H1 (cell line): ENCODE results near the gene FLT3. TPM values are rescaled to one million over a fixed set of nuclear protein-coding genes. Genes with fewer than 3 reads are reported as not detected.

Experiments
- CTCF ChIA-PET: fragments of 300-600 bp; sonication (Branson Sonifier 250); formaldehyde crosslinking; loops from one replicate; lab custom pipeline; 2021; ENCODE audit not compliant: partially characterized antibody; lab: Charles Lee
- POLR2A ChIA-PET: fragments of 300-600 bp; sonication (Branson Sonifier 250); formaldehyde crosslinking; loops from one replicate; lab custom pipeline; 2021; ENCODE audit warnings: inconsistent platforms; ENCODE audit not compliant: partially characterized antibody; lab: Charles Lee
- DNase-seq, 2 experiments: peaks; one replicate each; pipeline versions ENCODE4 v3.0.0 to v3.0.0-alpha.2; 2010 to 2022; ENCODE audit warnings: low spot score in 2 of 2, low read depth in 1 of 2, mixed read lengths in 1 of 2
- FAIRE-seq: peaks from 2 replicates; lab custom pipeline; 2011; peaks lifted over from hg19 to GRCh38; lab: Jason Lieb, UNC
- H2AFZ ChIP-seq: 2 replicates; pipeline ENCODE4 v1.8.1; 2012; ENCODE audit warnings: low read length, inconsistent platforms
- H2AK5ac ChIP-seq: 2 replicates; pipeline ENCODE4 v1.6.1; 2013; ENCODE audit warnings: low read depth, low read length
- H2BK120ac ChIP-seq: replicated peaks from 2 replicates; pipeline ENCODE3; 2013; ENCODE audit warnings: low read depth, low read length, inconsistent platforms
- H2BK12ac ChIP-seq: 2 replicates; pipeline ENCODE4 v1.6.1; 2013; ENCODE audit warnings: low read depth, low read length
- H2BK15ac ChIP-seq: 2 replicates; pipeline ENCODE4 v1.6.1; 2013; ENCODE audit warnings: low read length
- H2BK20ac ChIP-seq: 2 replicates; pipeline ENCODE4 v1.6.1; 2013; ENCODE audit warnings: low read length
- H2BK5ac ChIP-seq: 2 replicates; pipeline ENCODE4 v1.6.1; 2013; ENCODE audit warnings: low read depth, low read length
- H3K14ac ChIP-seq: 2 replicates; pipeline ENCODE4 v1.6.1; 2013; ENCODE audit warnings: inconsistent platforms; ENCODE audit not compliant: insufficient read length
- H3K18ac ChIP-seq: 2 replicates; pipeline ENCODE4 v1.6.1; 2013; ENCODE audit warnings: low read length; ENCODE audit errors: extremely low read depth
- H3K23ac ChIP-seq: 2 replicates; pipeline ENCODE4 v1.6.1; 2013; ENCODE audit warnings: inconsistent platforms; ENCODE audit not compliant: insufficient read length
- H3K23me2 ChIP-seq: 2 replicates; pipeline ENCODE4 v1.6.1; 2013; ENCODE audit warnings: low read depth, low read length
- H3K27ac ChIP-seq: 2 replicates; pipeline ENCODE4 v1.6.1; 2011; ENCODE audit warnings: low read depth, low read length, inconsistent platforms
- H3K27me3 ChIP-seq, 4 experiments: replicated peaks in 1 of 4; 1 replicate in 1 of 4; 2 replicates in 3 of 4; pipeline versions ENCODE4 v1.6.1 to v1.8.1; 2011 to 2013; ENCODE audit warnings: low read length in 3 of 4, mild to moderate bottlenecking in 3 of 4, inconsistent platforms in 2 of 4, mixed read lengths in 2 of 4, moderate library complexity in 1 of 4; ENCODE audit not compliant: control insufficient read depth in 3 of 4, insufficient read depth in 3 of 4; ENCODE audit errors: extremely low read depth in 1 of 4
- H3K36me3 ChIP-seq, 4 experiments: 2 replicates each; pipeline versions ENCODE4 v1.6.1 to v1.8.1; 2011 to 2013; ENCODE audit warnings: mild to moderate bottlenecking in 4 of 4, low read length in 3 of 4, moderate library complexity in 2 of 4, control low read depth in 1 of 4, inconsistent platforms in 1 of 4; ENCODE audit not compliant: insufficient read depth in 4 of 4, control insufficient read depth in 2 of 4
- H3K4ac ChIP-seq: replicated peaks from 2 replicates; pipeline ENCODE3; 2013; ENCODE audit warnings: low read length, low read depth, mixed read lengths, inconsistent platforms; ENCODE audit not compliant: insufficient read length
- H3K4me1 ChIP-seq, 4 experiments: replicated peaks in 1 of 4; 1 replicate in 1 of 4; 2 replicates in 3 of 4; pipeline versions ENCODE4 v1.6.1 to v1.8.1; 2011 to 2013; ENCODE audit warnings: low read length in 3 of 4, inconsistent platforms in 2 of 4, mixed read lengths in 1 of 4; ENCODE audit not compliant: insufficient read depth in 4 of 4, control insufficient read depth in 3 of 4
- H3K4me2 ChIP-seq, 2 experiments: 2 replicates each; pipeline versions ENCODE4 v1.6.1 to v1.8.1; 2011 to 2013; ENCODE audit warnings: low read depth in 2 of 2, low read length in 2 of 2, control low read depth in 1 of 2, inconsistent platforms in 1 of 2, mild to moderate bottlenecking in 1 of 2; ENCODE audit not compliant: insufficient read depth in 1 of 2
- H3K4me3 ChIP-seq, 4 experiments: fragments of 200-600, 300-600 bp in 1 of 4; sonication (generic), shearing (Covaris generic), sonication (Bioruptor Twin) in 1 of 4; 2 replicates each; pipeline versions ENCODE4 v1.5.1 to v1.8.1; 2011 to 2016; ENCODE audit warnings: low read length in 4 of 4, low read depth in 3 of 4, control low read depth in 2 of 4, inconsistent platforms in 2 of 4, mild to moderate bottlenecking in 2 of 4, mixed read lengths in 1 of 4, moderate library complexity in 1 of 4; ENCODE audit not compliant: insufficient read depth in 2 of 4; ENCODE audit errors: extremely low read depth in 1 of 4
- H3K56ac ChIP-seq: replicated peaks from 2 replicates; pipeline ENCODE3; 2013; ENCODE audit warnings: low read depth, mild to moderate bottlenecking, mixed read lengths, low read length, inconsistent platforms; ENCODE audit not compliant: insufficient read length
- H3K79me1 ChIP-seq: 2 replicates; pipeline ENCODE4 v1.6.1; 2013; ENCODE audit warnings: low read depth, low read length, control low read depth
- H3K79me2 ChIP-seq, 2 experiments: 2 replicates each; pipeline versions ENCODE4 v1.6.1 to v1.8.1; 2012 to 2013; ENCODE audit warnings: low read length in 2 of 2, mild to moderate bottlenecking in 2 of 2, inconsistent platforms in 1 of 2; ENCODE audit not compliant: insufficient read depth in 2 of 2, control insufficient read depth in 1 of 2
- H3K9ac ChIP-seq, 4 experiments: replicated peaks in 1 of 4; 1 replicate in 1 of 4; 2 replicates in 3 of 4; pipeline versions ENCODE4 v1.6.1 to v1.8.1; 2011 to 2013; ENCODE audit warnings: low read depth in 3 of 4, low read length in 3 of 4, control low read depth in 2 of 4, mild to moderate bottlenecking in 2 of 4, moderate library complexity in 2 of 4, inconsistent platforms in 1 of 4; ENCODE audit errors: extremely low read depth in 1 of 4
- H3K9me3 ChIP-seq, 2 experiments: 2 replicates each; pipeline versions ENCODE4 v1.6.1 to v1.8.1; 2012 to 2013; ENCODE audit warnings: mild to moderate bottlenecking in 2 of 2, moderate library complexity in 2 of 2, control low read depth in 1 of 2, inconsistent platforms in 1 of 2, low read depth in 1 of 2, low read length in 1 of 2, mixed read lengths in 1 of 2; ENCODE audit not compliant: insufficient read depth in 2 of 2
- H4K20me1 ChIP-seq, 2 experiments: replicated peaks in 1 of 2; 2 replicates each; pipeline versions ENCODE3 to v1.8.1; 2011 to 2013; ENCODE audit warnings: inconsistent platforms in 2 of 2, low read length in 2 of 2, mild to moderate bottlenecking in 1 of 2; ENCODE audit not compliant: insufficient read depth in 2 of 2, control insufficient read depth in 1 of 2
- H4K5ac ChIP-seq: 2 replicates; pipeline ENCODE4 v1.6.1; 2013; ENCODE audit warnings: low read length, low read depth, mixed read lengths, inconsistent platforms; ENCODE audit not compliant: insufficient read length
- H4K8ac ChIP-seq: 2 replicates; pipeline ENCODE4 v1.8.0; 2013; ENCODE audit warnings: mild to moderate bottlenecking, moderate library complexity, low read length, inconsistent platforms; ENCODE audit not compliant: insufficient read depth; ENCODE audit errors: extremely low read depth
- H4K91ac ChIP-seq: replicated peaks from 2 replicates; pipeline ENCODE3; 2013; ENCODE audit warnings: low read length, mixed read lengths, inconsistent platforms; ENCODE audit not compliant: insufficient read length
- BACH1 ChIP-seq: IDR thresholded peaks from 2 replicates; pipeline ENCODE4 v1.6.1; 2012; ENCODE audit warnings: low read length, improper control_type of control experiment
- BRCA1 ChIP-seq: IDR thresholded peaks from 2 replicates; pipeline ENCODE4 v1.6.1; 2012; ENCODE audit warnings: low read depth, low read length, improper control_type of control experiment
- CHD1 ChIP-seq: IDR thresholded peaks from 2 replicates; pipeline ENCODE4 v1.6.1; 2012; ENCODE audit warnings: low read depth, low read length, improper control_type of control experiment
- E2F6 ChIP-seq: IDR thresholded peaks from 2 replicates; pipeline ENCODE4 v1.6.1; 2012; ENCODE audit warnings: inconsistent platforms
- GTF2F1 ChIP-seq: IDR thresholded peaks from 2 replicates; pipeline ENCODE4 v1.6.1; 2012; ENCODE audit warnings: low read depth, low read length, improper control_type of control experiment, borderline replicate concordance
- HDAC2 ChIP-seq, 2 experiments: fragments of 300-600 bp in 1 of 2; sonication (generic) in 1 of 2; IDR thresholded peaks; 2 replicates each; pipeline ENCODE4 v1.6.1; 2011 to 2012; ENCODE audit warnings: low read depth in 2 of 2, low read length in 2 of 2, mild to moderate bottlenecking in 2 of 2, moderate library complexity in 2 of 2, borderline replicate concordance in 1 of 2, inconsistent platforms in 1 of 2
- KDM5A ChIP-seq: fragments of 200-600 bp; IDR thresholded peaks from 2 replicates; pipeline ENCODE4 v1.7.1; 2012; ENCODE audit warnings: mild to moderate bottlenecking, low read length, inconsistent platforms, mixed read lengths
- NRF1 ChIP-seq: IDR thresholded peaks from 2 replicates; pipeline ENCODE4 v1.6.1; 2011; ENCODE audit warnings: mild to moderate bottlenecking, low read depth, low read length, improper control_type of control experiment
- PHF8 ChIP-seq: fragments of 200-600 bp; sonication (generic); conservative IDR thresholded peaks from 2 replicates; pipeline ENCODE4 v1.7.1; 2012; ENCODE audit warnings: low read depth, mild to moderate bottlenecking, inconsistent platforms, low read length, moderate library complexity
- RFX5 ChIP-seq: IDR thresholded peaks from 2 replicates; pipeline ENCODE4 v1.6.1; 2011; ENCODE audit warnings: low read depth, low read length, improper control_type of control experiment, borderline replicate concordance
- RNF2 ChIP-seq: fragments of 200-900, 300-1000 bp; sonication (generic); IDR thresholded peaks from 2 replicates; pipeline ENCODE4 v1.7.1; 2016; ENCODE audit warnings: borderline replicate concordance, low read depth, mild to moderate bottlenecking, antibody characterized with exemption, low read length; ENCODE audit not compliant: poor library complexity, severe bottlenecking; ENCODE audit errors: missing control alignments
- SRF ChIP-seq: IDR thresholded peaks from 2 replicates; pipeline ENCODE4 v1.6.1; 2011; ENCODE audit warnings: mild to moderate bottlenecking, low read depth, low read length, moderate library complexity
- SUZ12 ChIP-seq: fragments of 200-600 bp; sonication (generic); IDR thresholded peaks from 2 replicates; pipeline ENCODE4 v1.6.1; 2012; ENCODE audit warnings: mild to moderate bottlenecking, inconsistent platforms, low read length, moderate library complexity, mixed read lengths
- WGBS, 2 experiments: shearing (Covaris generic) in 1 of 2; methylation state at CpG; one replicate each; pipeline versions ENCODE4 v1.1.6 to v1.1.7; 2013 to 2015; ENCODE audit warnings: low lambda C conversion rate in 2 of 2, mixed read lengths in 2 of 2, inconsistent platforms in 1 of 2, low coverage in 1 of 2, missing lambda C conversion rate in 1 of 2; ENCODE audit not compliant: insufficient replicate concordance in 2 of 2, insufficient coverage in 1 of 2, insufficient read length in 1 of 2; ENCODE audit errors: extremely low coverage in 1 of 2, missing lambda C conversion rate in 1 of 2; 5-methylcytosine and 5-hydroxymethylcytosine counted together
- polyA plus RNA-seq, 7 experiments: library from polyadenylated mRNA; depleted of rRNA in 3 of 7; stranded (reverse) in 5 of 7; unstranded in 2 of 7; fragments of >200 nt in 5 of 7; fragments of 200-250 nt in 2 of 7; gene quantifications; 1 replicate in 5 of 7; 2 replicates in 1 of 7; 4 replicates in 1 of 7; pipeline versions ENCODE4 v1.2.1 to v1.2.3, GENCODE V29; 2011 to 2013; ENCODE audit warnings: missing spikeins in 2 of 7, mixed read lengths in 2 of 7
- total RNA-seq: library from RNA; stranded (reverse); fragmentation: NEBNext Ultra II Directional; extraction: Animal tissue kit (Norgen Biotek cat#: 25700); gene quantifications from 2 replicates; pipeline ENCODE4 v1.2.1, GENCODE V29; 2021

FLT3 gene
- total and polyA plus RNA-seq, 2 of the 8 experiments (the other 6 are each of a cell fraction or from before 2014, with no cell fraction given) = 0.44 to 0.71 TPM

- 83% methylated on average over 6 of the region's 6 CpGs; no CpG with 5 or more reads in 1 of the 2 experiments for WGBS, 2 experiments
- H3K4me2 ChIP-seq = no peak overlapping the region; a peak in 1 of 4 replicates
- no peak for TF ChIP-seq PHF8
- TF ChIP-seq BACH1 = no peak
- TF ChIP-seq SRF = no peak
- no peak for TF ChIP-seq GTF2F1
- no peak for TF ChIP-seq NRF1
- no peak for TF ChIP-seq KDM5A
- no peak for TF ChIP-seq E2F6
- TF ChIP-seq CHD1 = no peak
- TF ChIP-seq HDAC2 (IDR thresholded peaks at IDR 0.05; ENCODE audit: borderline replicate concordance in 1 of 2, low read depth in 2 of 2, low read length in 2 of 2) = no peak
- no peak for TF ChIP-seq SUZ12
- TF ChIP-seq RNF2 = no peak
- no peak for TF ChIP-seq BRCA1
- TF ChIP-seq RFX5 = no peak
These were observed 51.6 kb downstream of the FLT3 start for GRCh38 chr13:28048768-28049167.

More at GRCh38 chr13:28048768-28049167, 51.6 kb downstream of the FLT3 start:
- Histone ChIP-seq H3K23ac (no peak overlapping the region), H2BK12ac (peak overlapping the region; percentile 2; the same call in 1 of the 2 replicates), H3K4me1 (peaks cover 2 to 17% (median 9%) of the 10 kb centered on the region in 4 experiments; a peak in 5 of 7 replicates), H3K4ac (no peak overlapping the region), H3K9ac (no peak overlapping the region), H2AK5ac (no peak overlapping the region), H3K56ac (no peak overlapping the region), H3K27ac (no peak overlapping the region), H2AFZ (no peak overlapping the region), H3K18ac (no peak overlapping the region), H2BK15ac (no peak overlapping the region), H4K20me1 (no peaks in the 10 kb centered on the region), H3K27me3 (no peaks in the 10 kb centered on the region), H3K36me3 (no peaks in the 10 kb centered on the region), H2BK5ac (no peak overlapping the region), H3K79me1 (no peaks in the 10 kb centered on the region), H3K4me3 (no peak overlapping the region), H4K91ac (no peak overlapping the region), H3K79me2 (no peaks in the 10 kb centered on the region), H4K5ac (no peak overlapping the region), H3K14ac (no peak overlapping the region), H2BK20ac (0 out of 2 replicates have a peak overlapping the region, but pooled peaks have one; percentile 16), H3K23me2 (no peaks in the 10 kb centered on the region; the same call in 1 of the 2 replicates), H2BK120ac (no peak overlapping the region), H4K8ac (no peak overlapping the region), H3K9me3 (no peaks in the 10 kb centered on the region)
- ChIA-PET CTCF (no interaction called here), POLR2A (no interaction called here)
- DNase-seq = no peak
- no peak for FAIRE-seq
